Epidermal melanocyte (primary cell): Measurements from ENCODE around the gene ATG10.
"Not testable (repeated sequence)": the region's sequence is repeated elsewhere in the genome, so short reads cannot be mapped to it uniquely, and the experiment has no call there.

Source experiments
- DNase-seq: peaks from one replicate; pipeline ENCODE4 v3.0.0; 2011; ENCODE audit warnings: low spot score; ENCODE audit not compliant: insufficient read length

The ATG10 gene

DNA sequence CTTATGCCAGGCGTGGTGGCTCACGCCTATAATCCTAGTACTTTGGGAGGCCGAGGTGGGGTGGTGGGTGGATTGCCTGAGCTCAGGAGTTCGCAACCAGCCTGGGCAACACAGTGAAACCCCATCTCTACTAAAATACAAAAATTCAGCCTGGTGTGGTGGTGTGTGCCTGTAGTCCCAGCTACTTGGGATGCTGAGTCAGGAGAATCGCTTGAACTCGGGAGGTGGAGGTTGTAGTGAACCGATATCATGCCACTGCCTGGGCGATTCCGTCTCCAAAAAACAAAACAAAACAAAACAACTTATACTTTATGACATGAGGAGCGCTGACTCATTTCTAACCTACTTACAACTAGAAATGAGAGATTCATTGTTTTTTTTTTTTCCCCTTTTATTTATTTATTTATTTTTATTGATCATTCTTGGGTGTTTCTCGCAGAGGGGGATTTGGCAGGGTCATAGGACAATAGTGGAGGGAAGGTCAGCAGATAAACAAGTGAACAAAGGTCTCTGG lies 10.4 kb downstream of the ATG10 start:
- DNase-seq, result not testable (repeated sequence)

- DNase-seq, result not testable (repeated sequence)
Observed at GRCh38 chr5:81983148-81983547, 11.3 kb downstream of the ATG10 start.

GRCh38 chr5:81983563-81983962 lies 11.7 kb downstream of the ATG10 start:
- DNase-seq, result not testable (repeated sequence)

- DNase-seq, result no peak
Observed at GRCh38 chr5:81986126-81986525, 14.3 kb downstream of the ATG10 start.

DNA sequence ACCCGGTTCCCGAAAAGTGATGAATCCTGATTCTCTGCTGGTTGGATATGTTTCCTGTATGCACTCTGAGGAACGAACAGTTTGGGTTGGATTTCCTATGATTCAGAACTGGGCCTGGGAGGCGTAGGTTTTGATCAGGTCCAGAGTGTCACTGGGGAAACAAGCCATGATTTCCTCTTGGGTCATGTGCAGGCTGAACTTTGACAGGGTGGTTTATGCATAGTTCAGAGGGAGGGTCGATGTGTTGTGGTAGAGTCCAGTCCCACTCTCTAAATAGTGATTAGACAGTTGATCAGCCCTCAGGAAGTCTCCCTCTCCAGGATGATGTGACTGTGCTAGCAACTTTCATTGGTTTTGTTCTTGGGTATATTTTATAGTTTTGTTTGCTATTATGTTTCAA lies 17.4 kb downstream of the ATG10 start:
- DNase-seq, result no peak

DNA sequence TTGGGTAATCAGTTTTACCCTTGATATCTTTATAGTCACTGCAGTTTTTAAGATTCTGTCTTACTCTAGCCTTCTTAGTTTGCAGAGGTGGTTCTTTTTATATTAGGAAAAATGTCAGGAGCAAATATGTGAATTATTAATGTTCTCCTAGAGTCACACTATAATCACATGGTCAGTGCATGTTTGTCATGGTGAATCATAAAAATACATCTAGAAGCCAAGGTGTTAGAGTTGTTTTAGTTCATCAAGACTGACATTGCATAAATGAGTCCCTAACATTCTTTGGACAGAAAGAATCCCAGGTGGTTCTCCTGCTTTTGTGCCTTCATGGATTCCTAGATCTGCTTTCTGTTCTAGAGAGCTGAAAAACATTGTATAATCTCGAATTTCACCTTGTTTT lies 22.9 kb downstream of the ATG10 start:
- DNase-seq, result no peak

- no peak for DNase-seq
Observed at GRCh38 chr5:81995407-81995806, 23.6 kb downstream of the ATG10 start.

- no peak for DNase-seq
Observed at GRCh38 chr5:82004511-82004910, 32.7 kb downstream of the ATG10 start.

GRCh38 chr5:82009869-82010268 lies 38.0 kb downstream of the ATG10 start:
- not testable (repeated sequence) for DNase-seq

DNA sequence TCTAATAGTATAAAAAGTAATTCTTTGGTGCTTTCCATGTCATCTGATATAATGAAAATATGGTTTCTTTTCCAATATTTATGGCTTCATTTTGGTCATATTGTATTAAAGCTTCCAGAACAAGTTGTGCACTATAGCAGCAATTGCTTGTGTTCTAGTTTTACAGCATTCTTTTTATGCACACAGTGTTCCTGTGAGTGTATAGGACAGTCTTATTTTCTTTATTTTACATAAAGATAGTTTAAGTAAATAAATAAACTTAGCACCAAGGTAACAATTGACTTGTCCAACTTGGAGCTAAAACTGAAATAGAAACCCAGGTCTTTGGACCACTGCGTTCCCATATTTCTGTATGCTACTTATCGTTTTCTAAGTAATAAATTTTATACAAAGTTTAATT lies 38.9 kb downstream of the ATG10 start:
- no peak for DNase-seq

DNA sequence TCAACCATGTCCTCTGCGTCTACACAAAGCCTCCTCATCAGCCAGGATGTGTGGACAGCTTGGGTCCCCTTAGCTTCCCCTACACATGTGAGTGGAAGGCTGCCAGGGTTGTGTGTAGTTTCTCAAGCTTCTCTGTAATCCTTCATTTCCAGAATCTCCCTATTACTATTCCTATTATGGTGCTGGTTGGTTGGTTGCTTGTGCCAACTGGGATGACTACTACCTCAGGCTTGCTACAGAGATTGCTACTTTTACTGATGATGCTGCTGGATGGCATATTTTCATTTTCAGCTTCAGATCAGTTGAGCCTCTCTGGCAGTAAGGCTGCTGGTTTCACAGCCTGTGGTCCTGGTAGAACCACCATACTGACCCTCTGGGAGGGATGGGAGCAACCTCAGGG lies 39.9 kb downstream of the ATG10 start:
- DNase-seq, result no peak

- DNase-seq, result not testable (repeated sequence)
Observed at GRCh38 chr5:82014644-82015043, 42.8 kb downstream of the ATG10 start.

GRCh38 chr5:82018462-82018861 lies 46.6 kb downstream of the ATG10 start:
- DNase-seq, result peak; percentile 26

- DNase-seq, result no peak
Observed at GRCh38 chr5:82019342-82020138, 47.7 kb downstream of the ATG10 start.

- no peak for DNase-seq
Observed at GRCh38 chr5:82022499-82022898, 50.7 kb downstream of the ATG10 start.

GRCh38 chr5:82023644-82024043 lies 51.8 kb downstream of the ATG10 start:
- DNase-seq, result no peak

GRCh38 chr5:82031220-82032119 lies 59.6 kb downstream of the ATG10 start:
- DNase-seq, result no peak

- DNase-seq, result not testable (repeated sequence)
Observed at GRCh38 chr5:82042894-82043293, 71.1 kb downstream of the ATG10 start.

DNA sequence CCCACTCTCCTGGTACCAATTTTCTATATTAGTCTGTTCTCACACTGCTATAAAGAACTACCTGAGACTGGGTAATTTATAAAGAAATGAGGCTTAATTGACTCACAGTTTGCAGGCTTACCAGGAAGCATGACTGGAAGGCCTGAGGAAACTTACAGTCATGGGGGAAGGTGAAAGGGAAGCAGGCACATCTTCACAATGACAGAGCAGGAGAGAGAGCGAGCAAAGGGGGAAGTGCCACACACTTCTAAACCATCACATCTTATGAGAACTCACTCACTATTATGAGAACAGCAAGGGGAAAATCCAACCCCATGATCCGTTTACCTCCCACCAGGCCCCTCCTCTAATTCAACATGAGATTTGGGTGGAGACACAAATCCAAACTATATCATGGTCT lies 72.2 kb downstream of the ATG10 start:
- no peak for DNase-seq

GRCh38 chr5:82045554-82046275 lies 73.9 kb downstream of the ATG10 start:
- DNase-seq, result no peak

DNA sequence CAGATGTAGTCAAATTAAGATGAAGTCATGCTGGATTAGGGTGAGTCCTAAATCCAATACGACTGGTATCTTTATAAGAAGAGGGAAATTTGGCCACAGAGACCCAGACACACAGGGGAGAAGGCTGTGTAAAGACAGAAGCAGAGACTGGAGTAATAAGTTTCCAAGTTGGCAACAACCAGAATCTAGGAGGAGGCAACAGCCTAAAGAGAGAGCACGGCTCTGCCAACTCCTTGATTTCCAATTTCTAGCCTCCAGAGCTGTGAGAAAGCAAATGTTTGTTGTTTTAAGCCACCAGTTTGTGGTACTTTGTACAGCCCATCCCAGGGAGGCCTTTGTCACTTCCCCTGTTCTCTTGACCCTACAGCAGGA lies 74.4 kb downstream of the ATG10 start:
- no peak for DNase-seq

GRCh38 chr5:82050955-82051354 lies 79.1 kb downstream of the ATG10 start:
- DNase-seq, result no peak
